ENCODE results near the gene NHEJ1. TPM values are rescaled to one million over a fixed set of nuclear protein-coding genes. Genes with fewer than 3 reads are reported as not detected.

Gene NHEJ1
- total and polyA plus RNA-seq, 4 donors: 6.8 to 9.8 (median 8.5) TPM

GRCh38 chr2:219056896-219057708 is 103.5 kb downstream of the NHEJ1 start:
- intact Hi-C loops (cut with DNase I): loop anchor here (5.0 to 10.0 kb wide), 3 partner anchors 60 to 248 kb away; partner anchors contain the start of gene PTPRN (in 1 of the 2)
- 30 to 45% methylated on average over 40 of the region's 40 CpGs for WGBS, 2 donors
- no peaks in the 10 kb centered on the region for H3K9me3 ChIP-seq (ENCODE audit: control insufficient read depth, low read length)
- H3K4me1 ChIP-seq (ENCODE audit: control insufficient read depth in 1 of 2, insufficient read depth in 2 of 2, low read length in 2 of 2): no peaks in the 10 kb centered on the region
- H3K4me3 ChIP-seq (ENCODE audit: low read length in 2 of 2): no peak overlapping the region
- no peaks in the 10 kb centered on the region for H3K27me3 ChIP-seq (ENCODE audit: control insufficient read depth in 1 of 2, insufficient read depth in 2 of 2, low read length in 1 of 2)
- no peak for ATAC-seq (ENCODE audit: low FRiP score)
- DNase-seq: no peak
- H3K36me3 ChIP-seq (ENCODE audit: control insufficient read depth in 1 of 2, insufficient read depth in 2 of 2, low read length in 1 of 2): no peaks in the 10 kb centered on the region
- no peak overlapping the region for H3K27ac ChIP-seq (ENCODE audit: low read depth in 1 of 2, low read length in 2 of 2)

GRCh38 chr2:219056176-219056895 is 104.3 kb downstream of the NHEJ1 start:
- H3K4me1 ChIP-seq (ENCODE audit: control insufficient read depth in 1 of 2, insufficient read depth in 2 of 2, low read length in 2 of 2): no peaks in the 10 kb centered on the region
- no peaks in the 10 kb centered on the region for H3K9me3 ChIP-seq (ENCODE audit: control insufficient read depth, low read length)
- no peak overlapping the region for H3K4me3 ChIP-seq (ENCODE audit: low read length in 2 of 2)
- 76 to 78% methylated on average over 9 of the region's 9 CpGs for WGBS, 2 donors
- H3K27ac ChIP-seq (ENCODE audit: low read depth in 1 of 2, low read length in 2 of 2): no peak overlapping the region
- H3K27me3 ChIP-seq (ENCODE audit: control insufficient read depth in 1 of 2, insufficient read depth in 2 of 2, low read length in 1 of 2): no peaks in the 10 kb centered on the region
- H3K36me3 ChIP-seq (ENCODE audit: control insufficient read depth in 1 of 2, insufficient read depth in 2 of 2, low read length in 1 of 2): no peaks in the 10 kb centered on the region
- DNase-seq (no peak), ATAC-seq (ENCODE audit: low FRiP score) (no peak)
- intact Hi-C loops (cut with DNase I): loop anchor here (5.0 to 10.0 kb wide), 3 partner anchors 61 to 248 kb away; partner anchors contain the start of gene PTPRN (in 1 of the 2)

GRCh38 chr2:219054956-219055903 is 105.4 kb downstream of the NHEJ1 start:
- DNase-seq (no peak), ATAC-seq (ENCODE audit: low FRiP score) (no peak)
- Histone ChIP-seq H3K4me1 (ENCODE audit: control insufficient read depth in 1 of 2, insufficient read depth in 2 of 2, low read length in 2 of 2) (no peaks in the 10 kb centered on the region), H3K4me3 (ENCODE audit: low read length in 2 of 2) (no peak overlapping the region), H3K36me3 (ENCODE audit: control insufficient read depth in 1 of 2, insufficient read depth in 2 of 2, low read length in 1 of 2) (no peaks in the 10 kb centered on the region), H3K9me3 (ENCODE audit: control insufficient read depth, low read length) (no peaks in the 10 kb centered on the region), H3K27me3 (ENCODE audit: control insufficient read depth in 1 of 2, insufficient read depth in 2 of 2, low read length in 1 of 2) (no peaks in the 10 kb centered on the region), H3K27ac (ENCODE audit: low read depth in 1 of 2, low read length in 2 of 2) (no peak overlapping the region)
- intact Hi-C loops (cut with DNase I): loop anchor here (5.0 to 10.0 kb wide), 4 partner anchors 62 to 252 kb away; partner anchors contain the start of gene PTPRN (in 2 of the 2)
- 91 to 93% methylated on average over 43 of the region's 43 CpGs for WGBS, 2 donors

GRCh38 chr2:219049282-219049681 is 111.3 kb downstream of the NHEJ1 start:
- H3K4me3 ChIP-seq (ENCODE audit: low read length in 2 of 2): no peak overlapping the region
- intact Hi-C loops (cut with DNase I): no loop called here
- no peaks in the 10 kb centered on the region for H3K9me3 ChIP-seq (ENCODE audit: control insufficient read depth, low read length)
- no peak for DNase-seq
- 75 to 82% methylated on average over 5 to 6 of the region's 6 CpGs for WGBS, 2 donors
- no peaks in the 10 kb centered on the region for H3K4me1 ChIP-seq (ENCODE audit: control insufficient read depth in 1 of 2, insufficient read depth in 2 of 2, low read length in 2 of 2)
- no peak overlapping the region for H3K27ac ChIP-seq (ENCODE audit: low read depth in 1 of 2, low read length in 2 of 2)
- ATAC-seq (ENCODE audit: low FRiP score): no peak
- no peaks in the 10 kb centered on the region for H3K27me3 ChIP-seq (ENCODE audit: control insufficient read depth in 1 of 2, insufficient read depth in 2 of 2, low read length in 1 of 2)
- no peaks in the 10 kb centered on the region for H3K36me3 ChIP-seq (ENCODE audit: control insufficient read depth in 1 of 2, insufficient read depth in 2 of 2, low read length in 1 of 2)

GRCh38 chr2:219045937-219046550 is 114.6 kb downstream of the NHEJ1 start:
- Histone ChIP-seq H3K4me1 (ENCODE audit: control insufficient read depth in 1 of 2, insufficient read depth in 2 of 2, low read length in 2 of 2) (no peaks in the 10 kb centered on the region), H3K9me3 (ENCODE audit: control insufficient read depth, low read length) (no peaks in the 10 kb centered on the region), H3K27ac (ENCODE audit: low read depth in 1 of 2, low read length in 2 of 2) (no peak overlapping the region), H3K4me3 (ENCODE audit: low read length in 2 of 2) (no peak overlapping the region), H3K27me3 (ENCODE audit: control insufficient read depth in 1 of 2, insufficient read depth in 2 of 2, low read length in 1 of 2) (no peaks in the 10 kb centered on the region), H3K36me3 (ENCODE audit: control insufficient read depth in 1 of 2, insufficient read depth in 2 of 2, low read length in 1 of 2) (no peaks in the 10 kb centered on the region)
- intact Hi-C loops (cut with DNase I): no loop called here
- ATAC-seq (ENCODE audit: low FRiP score) (no peak), DNase-seq (peak in 1 of 2 donors; percentile 79)
- WGBS, 2 donors: 4% methylated on average over 6 of the region's 6 CpGs

GRCh38 chr2:219042750-219043149 is 117.9 kb downstream of the NHEJ1 start:
- Histone ChIP-seq H3K4me3 (ENCODE audit: low read length in 2 of 2) (no peak overlapping the region), H3K9me3 (ENCODE audit: control insufficient read depth, low read length) (no peaks in the 10 kb centered on the region), H3K4me1 (ENCODE audit: control insufficient read depth in 1 of 2, insufficient read depth in 2 of 2, low read length in 2 of 2) (no peaks in the 10 kb centered on the region), H3K27ac (ENCODE audit: low read depth in 1 of 2, low read length in 2 of 2) (no peak overlapping the region), H3K36me3 (ENCODE audit: control insufficient read depth in 1 of 2, insufficient read depth in 2 of 2, low read length in 1 of 2) (no peaks in the 10 kb centered on the region), H3K27me3 (ENCODE audit: control insufficient read depth in 1 of 2, insufficient read depth in 2 of 2, low read length in 1 of 2) (no peaks in the 10 kb centered on the region)
- DNase-seq (no peak), ATAC-seq (ENCODE audit: low FRiP score) (no peak)
- intact Hi-C loops (cut with DNase I): no loop called here
- 77 to 78% methylated on average over 2 of the region's 2 CpGs for WGBS, 2 donors

- H3K4me3 ChIP-seq (ENCODE audit: low read length in 2 of 2): no peak overlapping the region
- 67 to 74% methylated on average over 4 of the region's 4 CpGs for WGBS, 2 donors
- no peaks in the 10 kb centered on the region for H3K9me3 ChIP-seq (ENCODE audit: control insufficient read depth, low read length)
- ATAC-seq (ENCODE audit: low FRiP score): no peak
- intact Hi-C loops (cut with DNase I): no loop called here
- no peak for DNase-seq
- H3K36me3 ChIP-seq (ENCODE audit: control insufficient read depth in 1 of 2, insufficient read depth in 2 of 2, low read length in 1 of 2): no peaks in the 10 kb centered on the region
- H3K4me1 ChIP-seq (ENCODE audit: control insufficient read depth in 1 of 2, insufficient read depth in 2 of 2, low read length in 2 of 2): no peaks in the 10 kb centered on the region
- no peaks in the 10 kb centered on the region for H3K27me3 ChIP-seq (ENCODE audit: control insufficient read depth in 1 of 2, insufficient read depth in 2 of 2, low read length in 1 of 2)
- H3K27ac ChIP-seq (ENCODE audit: low read depth in 1 of 2, low read length in 2 of 2): no peak overlapping the region
Measured at GRCh38 chr2:219042157-219042556, 118.5 kb downstream of the NHEJ1 start.

GRCh38 chr2:219041252-219041651 is 119.4 kb downstream of the NHEJ1 start, which contains the start of gene CFAP65:
Gene CFAP65, minus strand, starts transcription at chr2:219041516. Its CDS starts 2,468 bp downstream, at chr2:219039048.
- 2% methylated on average over 21 of the region's 21 CpGs for WGBS, 2 donors
- no peaks in the 10 kb centered on the region for H3K27me3 ChIP-seq (ENCODE audit: control insufficient read depth in 1 of 2, insufficient read depth in 2 of 2, low read length in 1 of 2)
- ATAC-seq (ENCODE audit: low FRiP score): no peak
- H3K36me3 ChIP-seq (ENCODE audit: control insufficient read depth in 1 of 2, insufficient read depth in 2 of 2, low read length in 1 of 2): no peaks in the 10 kb centered on the region
- no peak within 1 kb of the TSS for H3K4me3 ChIP-seq (ENCODE audit: low read length in 2 of 2)
- no peaks in the 10 kb centered on the region for H3K4me1 ChIP-seq (ENCODE audit: control insufficient read depth in 1 of 2, insufficient read depth in 2 of 2, low read length in 2 of 2)
- intact Hi-C loops (cut with DNase I): no loop called here
- no peaks in the 10 kb centered on the region for H3K9me3 ChIP-seq (ENCODE audit: control insufficient read depth, low read length)
- peak in 1 of 2 donors; percentile 64 for DNase-seq
- no peak within 1 kb of the TSS for H3K27ac ChIP-seq (ENCODE audit: low read depth in 1 of 2, low read length in 2 of 2)

All from aorta (tissue), 5 donors.